CD4-positive, CD25-positive, alpha-beta regulatory T cell (primary cell): ENCODE results near the gene ADAD2. TPM values are rescaled to one million over a fixed set of nuclear protein-coding genes. Genes with fewer than 3 reads are reported as not detected.
A peak's percentile ranks its signal among the peaks of the same experiment; 100 is the strongest.
"Not testable (repeated sequence)": the region's sequence is repeated elsewhere in the genome, so short reads cannot be mapped to it uniquely, and the experiment has no call there.

Experiments
- ATAC-seq, 2 donors: fragments of 150-1000 bp; cut with Tn5 transposase; one replicate each; pipeline ENCODE4 v1.10.0; 2021; ENCODE audit warnings: low read depth in 2 of 2, moderate number of reproducible peaks in 2 of 2, moderate library complexity in 1 of 2
- DNase-seq, 3 donors: peaks; one replicate each; pipeline versions ENCODE4 v3.0.0 to v3.0.0-alpha.2; 2012 to 2022; ENCODE audit warnings: mixed read lengths in 1 of 3
- H3K27ac ChIP-seq: one replicate; pipeline ENCODE4 v1.7.0; 2013; ENCODE audit warnings: mild to moderate bottlenecking, low read length; ENCODE audit not compliant: insufficient read depth, poor library complexity, severe bottlenecking
- H3K27me3 ChIP-seq: one replicate; pipeline ENCODE4 v1.7.0; 2013; ENCODE audit warnings: low read length; ENCODE audit not compliant: control insufficient read depth, insufficient read depth
- H3K36me3 ChIP-seq: one replicate; pipeline ENCODE4 v1.7.0; 2013; ENCODE audit warnings: mild to moderate bottlenecking, low read length, moderate library complexity; ENCODE audit not compliant: control insufficient read depth, insufficient read depth
- H3K4me1 ChIP-seq: 2 replicates; pipeline ENCODE4 v1.7.0; 2013; ENCODE audit warnings: mild to moderate bottlenecking, low read length; ENCODE audit not compliant: insufficient read depth, control insufficient read depth, poor library complexity, severe bottlenecking
- H3K4me3 ChIP-seq: one replicate; pipeline ENCODE4 v1.7.0; 2013; ENCODE audit warnings: low read depth, mild to moderate bottlenecking, low read length, moderate library complexity
- H3K9me3 ChIP-seq, 2 experiments: 1 replicate in 1 of 2; 2 replicates in 1 of 2; pipeline ENCODE4 v1.7.0; 2013; ENCODE audit warnings: low read length in 2 of 2, mild to moderate bottlenecking in 1 of 2, moderate library complexity in 1 of 2; ENCODE audit not compliant: control insufficient read depth in 2 of 2
- H3K27ac Mint-ChIP-seq, 3 donors: one replicate each; pipeline ENCODE4 v1.8.0; 2020 to 2022; ENCODE audit warnings: mild to moderate bottlenecking in 3 of 3, mixed read lengths in 3 of 3, moderate library complexity in 2 of 3
- H3K27me3 Mint-ChIP-seq: one replicate; pipeline ENCODE4 v1.8.0; 2022; ENCODE audit warnings: mild to moderate bottlenecking, mixed read lengths
- H3K36me3 Mint-ChIP-seq: one replicate; pipeline ENCODE4 v1.8.0; 2020; ENCODE audit warnings: mixed read lengths
- H3K4me1 Mint-ChIP-seq, 4 donors: one replicate each; pipeline ENCODE4 v1.8.0; 2020 to 2022; ENCODE audit warnings: mixed read lengths in 4 of 4, mild to moderate bottlenecking in 1 of 4
- H3K4me3 Mint-ChIP-seq, 4 donors: one replicate each; pipeline ENCODE4 v1.8.0; 2020 to 2022; ENCODE audit warnings: mild to moderate bottlenecking in 4 of 4, mixed read lengths in 4 of 4, moderate library complexity in 3 of 4
- H3K9me3 Mint-ChIP-seq, 7 donors: one replicate each; pipeline ENCODE4 v1.8.0; 2020 to 2022; ENCODE audit warnings: mixed read lengths in 7 of 7, mild to moderate bottlenecking in 3 of 7, moderate library complexity in 2 of 7
- polyA plus RNA-seq, 4 donors: library from polyadenylated mRNA; unstranded; fragments of 300-500 nt; fragmentation: Illumina TruSeq; gene quantifications; one replicate each; pipeline ENCODE4 v1.2.3, GENCODE V29; 2021
- total RNA-seq: library from RNA; stranded (reverse); gene quantifications from one replicate; pipeline ENCODE4 v1.2.3, GENCODE V29; 2022

The ADAD2 gene
- total and polyA plus RNA-seq, 5 donors from 2014 or later = 0.07 to 0.40 (median 0.25) TPM; not detected in 2

DNA sequence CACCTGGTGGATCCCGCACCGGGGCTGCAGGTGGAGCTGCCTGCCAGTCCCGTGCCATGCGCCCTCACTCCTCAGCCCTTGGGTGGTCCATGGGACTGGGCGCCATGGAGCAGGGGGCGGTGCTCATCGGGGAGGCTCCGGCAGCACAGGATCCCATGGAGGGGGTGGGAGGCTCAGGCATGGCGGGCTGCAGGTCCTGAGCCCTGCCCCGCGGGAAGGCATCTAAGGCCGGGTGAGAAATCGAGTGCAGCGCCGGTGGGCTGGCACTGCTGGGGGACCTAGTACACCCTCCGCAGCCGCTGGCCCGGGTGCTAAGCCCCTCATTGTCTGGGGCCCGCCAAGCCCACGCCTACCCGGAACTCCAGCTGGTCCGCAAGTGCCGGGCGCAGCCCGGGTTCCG is 13.6 kb downstream of the ADAD2 start:
- not testable (repeated sequence) for ATAC-seq, H3K9me3 ChIP-seq, DNase-seq, H3K36me3 ChIP-seq, H3K4me1 Mint-ChIP-seq, H3K27me3 ChIP-seq, H3K4me1 ChIP-seq, H3K4me3 ChIP-seq, H3K27ac Mint-ChIP-seq, H3K27ac ChIP-seq, H3K36me3 Mint-ChIP-seq, H3K27me3 Mint-ChIP-seq, H3K4me3 Mint-ChIP-seq, H3K9me3 Mint-ChIP-seq

DNA sequence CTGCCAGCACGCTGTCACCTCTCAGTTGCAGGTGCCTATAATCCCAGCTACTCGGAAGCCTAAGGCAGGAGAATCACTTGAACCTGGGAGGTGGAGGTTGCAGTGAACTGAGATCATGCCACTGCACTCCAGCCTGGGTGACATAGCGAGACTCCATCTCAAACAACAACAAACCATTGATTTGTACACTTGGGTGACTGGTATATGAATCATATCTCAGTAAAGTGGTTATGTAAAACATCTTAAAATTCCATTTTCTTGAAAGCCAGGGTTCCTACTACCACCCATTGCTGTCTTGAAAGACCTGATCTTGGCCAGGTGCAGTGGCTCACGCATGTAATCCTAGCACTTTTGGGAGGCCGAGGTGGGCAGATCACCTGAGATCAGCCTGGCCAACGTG is 14.2 kb downstream of the ADAD2 start:
- ATAC-seq, H3K4me1 Mint-ChIP-seq, H3K4me3 ChIP-seq, H3K4me1 ChIP-seq, H3K27ac ChIP-seq, H3K27ac Mint-ChIP-seq, H3K27me3 ChIP-seq, H3K36me3 ChIP-seq, DNase-seq, H3K4me3 Mint-ChIP-seq, H3K27me3 Mint-ChIP-seq, H3K9me3 Mint-ChIP-seq, H3K36me3 Mint-ChIP-seq, H3K9me3 ChIP-seq: not testable (repeated sequence)

DNA sequence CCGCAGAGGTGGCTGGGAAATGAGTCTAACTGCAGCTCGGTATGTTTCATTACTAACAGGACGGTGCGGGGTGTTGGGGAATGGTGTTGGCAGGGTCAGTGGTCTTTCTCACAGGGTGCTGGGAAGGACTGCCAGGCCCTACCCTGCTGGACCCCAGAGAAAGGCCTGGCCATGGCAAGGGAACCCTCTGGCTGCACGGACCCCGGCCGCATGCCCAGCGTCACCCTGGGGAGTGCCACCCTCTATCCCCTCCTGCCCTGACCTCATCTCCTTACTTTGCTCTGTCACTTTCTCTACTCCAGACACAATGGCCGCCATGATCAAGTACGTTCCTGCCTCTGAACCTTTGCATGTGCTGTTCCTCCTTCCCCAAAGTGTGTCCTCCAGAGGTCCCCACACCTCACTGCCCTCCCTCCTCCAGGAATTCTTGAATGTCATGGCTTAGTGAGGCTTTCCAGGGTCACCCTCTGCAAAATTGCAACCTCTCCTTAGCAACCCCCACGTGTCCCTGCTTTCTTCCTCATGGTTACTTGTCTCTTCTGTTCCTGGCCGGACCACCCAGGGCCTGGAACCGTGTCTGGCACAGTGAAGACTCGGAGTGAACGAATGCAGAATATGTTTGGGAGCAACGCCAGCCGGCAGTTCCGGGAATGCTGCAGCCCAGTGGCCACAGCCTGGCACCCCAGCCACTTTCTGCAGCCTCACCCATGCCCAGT is 15.2 kb downstream of the ADAD2 start:
- Mint-ChIP-seq H3K36me3 (no peaks in the 10 kb centered on the region), H3K4me3 (no peak overlapping the region), H3K27ac (peak overlapping the region in 1 of 3 donors; percentile 44), H3K4me1 (no peaks in the 10 kb centered on the region), H3K27me3 (no peaks in the 10 kb centered on the region), H3K9me3 (no peaks in the 10 kb centered on the region)
- no peaks in the 10 kb centered on the region for H3K4me1 ChIP-seq
- no peaks in the 10 kb centered on the region for H3K9me3 ChIP-seq
- H3K27ac ChIP-seq = no peak overlapping the region
- H3K4me3 ChIP-seq = no peak overlapping the region
- no peaks in the 10 kb centered on the region for H3K36me3 ChIP-seq
- no peaks in the 10 kb centered on the region for H3K27me3 ChIP-seq
- DNase-seq (no peak), ATAC-seq (no peak)

DNA sequence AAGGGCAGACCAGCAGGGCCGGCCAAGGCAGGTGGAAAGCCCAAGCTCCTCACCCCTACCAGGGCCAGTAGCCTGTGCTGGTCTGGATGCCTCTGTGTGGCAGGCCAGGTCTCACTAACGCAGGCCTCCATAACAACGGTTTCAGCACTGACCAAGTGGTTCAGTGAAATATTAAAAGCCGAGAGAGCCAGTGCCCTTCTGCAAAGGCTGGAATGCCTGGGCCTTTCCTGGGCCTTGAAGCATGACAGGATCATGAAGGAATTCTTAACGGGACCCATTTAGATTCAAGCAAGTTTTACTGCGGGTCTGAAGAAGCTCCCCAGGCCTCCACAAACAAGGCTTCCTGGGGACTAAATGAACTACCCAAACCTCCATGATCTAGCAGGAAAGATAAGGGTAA is 16.3 kb downstream of the ADAD2 start:
- DNase-seq = no peak

DNA sequence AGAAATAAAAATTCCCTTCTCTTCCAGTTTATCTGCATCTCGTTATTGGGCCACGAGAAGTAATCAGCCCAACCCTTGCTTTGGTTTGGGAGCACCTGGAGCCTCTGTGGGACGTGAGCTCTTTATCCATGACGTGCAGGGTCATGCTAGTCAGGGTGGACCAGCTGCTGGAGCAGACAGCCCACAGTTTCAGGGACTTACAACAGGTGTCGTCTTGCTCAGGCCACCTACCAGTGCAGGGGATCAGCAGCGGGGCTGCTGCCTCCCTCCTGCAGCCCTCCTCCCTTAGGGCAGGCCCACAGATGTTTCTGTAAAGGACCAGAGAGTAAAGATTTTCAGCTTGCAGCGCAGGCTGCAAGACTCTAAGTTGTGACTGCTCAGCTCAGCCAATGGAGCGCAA is 16.9 kb downstream of the ADAD2 start:
- H3K4me1 ChIP-seq = no peaks in the 10 kb centered on the region
- ATAC-seq (no peak), DNase-seq (no peak)
- H3K9me3 Mint-ChIP-seq = no peaks in the 10 kb centered on the region
- H3K4me3 ChIP-seq = no peak overlapping the region
- no peaks in the 10 kb centered on the region for H3K36me3 ChIP-seq
- H3K4me3 Mint-ChIP-seq = no peak overlapping the region
- H3K27ac Mint-ChIP-seq = no peak overlapping the region
- no peaks in the 10 kb centered on the region for H3K27me3 Mint-ChIP-seq
- no peaks in the 10 kb centered on the region for H3K36me3 Mint-ChIP-seq
- no peak overlapping the region for H3K27ac ChIP-seq
- H3K9me3 ChIP-seq = no peaks in the 10 kb centered on the region
- H3K4me1 Mint-ChIP-seq = no peaks in the 10 kb centered on the region
- H3K27me3 ChIP-seq = no peaks in the 10 kb centered on the region

More for the DNA sequence above, 16.3 kb downstream of the ADAD2 start:
- Mint-ChIP-seq H3K4me3 (no peak overlapping the region), H3K27me3 (no peaks in the 10 kb centered on the region), H3K27ac (no peak overlapping the region), H3K36me3 (no peaks in the 10 kb centered on the region), H3K9me3 (no peaks in the 10 kb centered on the region), H3K4me1 (no peaks in the 10 kb centered on the region)
- Histone ChIP-seq H3K4me3 (no peak overlapping the region), H3K27me3 (no peaks in the 10 kb centered on the region), H3K4me1 (no peaks in the 10 kb centered on the region), H3K27ac (no peak overlapping the region), H3K36me3 (no peaks in the 10 kb centered on the region), H3K9me3 (no peaks in the 10 kb centered on the region)
- ATAC-seq = no peak

DNA sequence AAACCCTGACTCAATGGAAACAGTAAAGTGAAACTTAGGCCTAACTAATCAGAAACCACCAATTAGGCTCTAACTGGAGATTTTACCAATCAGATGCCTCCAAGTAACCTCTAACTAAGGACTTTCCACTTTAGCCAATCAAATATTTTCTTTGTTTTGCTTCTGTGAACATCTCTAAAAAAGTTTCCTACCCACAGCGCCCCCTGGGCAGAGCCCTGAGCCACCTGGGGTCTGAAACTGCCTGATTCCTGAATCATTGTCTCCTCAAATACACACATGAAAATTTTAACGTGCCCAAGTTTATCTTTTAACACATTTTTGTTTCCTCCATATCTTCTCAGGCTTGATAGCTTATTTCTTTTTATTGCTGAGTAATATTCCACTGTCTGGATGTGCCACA is 19.0 kb downstream of the ADAD2 start:
- no peak overlapping the region for H3K27ac Mint-ChIP-seq
- ATAC-seq = no peak
- Histone ChIP-seq H3K4me3 (no peak overlapping the region), H3K27me3 (no peaks in the 10 kb centered on the region), H3K36me3 (no peaks in the 10 kb centered on the region), H3K27ac (no peak overlapping the region), H3K9me3 (no peaks in the 10 kb centered on the region), H3K4me1 (no peaks in the 10 kb centered on the region)
- no peak overlapping the region for H3K4me3 Mint-ChIP-seq
- no peak for DNase-seq
- H3K4me1 Mint-ChIP-seq = no peaks in the 10 kb centered on the region
- H3K36me3 Mint-ChIP-seq = no peaks in the 10 kb centered on the region
- no peaks in the 10 kb centered on the region for H3K9me3 Mint-ChIP-seq
- H3K27me3 Mint-ChIP-seq = no peaks in the 10 kb centered on the region

DNA sequence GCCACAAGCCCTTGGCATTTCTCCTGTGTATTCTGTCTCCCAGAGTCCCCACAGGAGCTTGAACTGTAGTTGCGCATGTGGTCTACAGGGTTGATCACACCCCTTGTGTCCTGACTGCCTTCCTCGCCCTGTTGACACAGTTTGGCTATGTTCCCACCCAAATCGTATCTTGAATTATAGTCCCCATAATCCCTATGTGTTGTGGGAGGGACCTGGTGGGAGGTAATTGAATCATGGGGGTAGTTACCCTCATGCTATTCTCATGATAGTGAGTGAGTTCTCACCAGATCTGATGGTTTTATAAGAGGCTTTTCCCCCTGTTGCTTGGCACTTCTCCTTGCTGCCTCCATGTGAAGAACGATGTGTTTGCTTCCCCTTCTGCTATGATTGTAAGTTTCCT is 21.2 kb downstream of the ADAD2 start:
- Mint-ChIP-seq H3K27me3 (no peaks in the 10 kb centered on the region), H3K9me3 (no peaks in the 10 kb centered on the region), H3K36me3 (no peaks in the 10 kb centered on the region), H3K4me1 (no peaks in the 10 kb centered on the region), H3K27ac (no peak overlapping the region), H3K4me3 (no peak overlapping the region)
- peaks cover 2% of the 10 kb centered on the region for H3K27me3 ChIP-seq
- DNase-seq (no peak), ATAC-seq (no peak)
- H3K4me1 ChIP-seq = no peaks in the 10 kb centered on the region
- no peak overlapping the region for H3K27ac ChIP-seq
- no peaks in the 10 kb centered on the region for H3K9me3 ChIP-seq
- no peak overlapping the region for H3K4me3 ChIP-seq
- no peaks in the 10 kb centered on the region for H3K36me3 ChIP-seq

DNA sequence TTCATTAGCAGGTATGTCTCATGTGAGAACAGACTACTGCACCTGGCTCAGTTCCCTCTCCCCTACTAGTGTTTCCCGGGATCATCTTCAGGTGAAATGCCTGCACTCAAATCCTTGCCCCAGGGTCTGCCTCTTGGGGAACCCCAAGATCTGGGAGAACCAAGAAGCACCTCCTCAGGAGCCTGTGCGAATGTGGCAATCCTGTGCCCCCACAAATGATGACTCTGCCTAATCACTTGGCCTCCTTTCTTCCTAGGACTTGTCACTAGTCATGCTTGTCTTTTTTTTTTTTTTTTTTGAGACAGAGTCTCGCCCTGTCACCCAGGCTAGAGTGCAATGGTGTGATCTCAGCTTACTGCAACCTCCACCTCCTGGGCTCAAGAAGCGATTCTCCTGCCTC is 21.7 kb downstream of the ADAD2 start:
- ATAC-seq = no peak
- Histone ChIP-seq H3K4me1 (no peaks in the 10 kb centered on the region), H3K9me3 (no peaks in the 10 kb centered on the region), H3K36me3 (no peaks in the 10 kb centered on the region), H3K27ac (no peak overlapping the region), H3K27me3 (peaks cover 2% of the 10 kb centered on the region), H3K4me3 (no peak overlapping the region)
- no peak overlapping the region for H3K27ac Mint-ChIP-seq
- no peak overlapping the region for H3K4me3 Mint-ChIP-seq
- H3K36me3 Mint-ChIP-seq = no peaks in the 10 kb centered on the region
- H3K9me3 Mint-ChIP-seq = no peaks in the 10 kb centered on the region
- H3K4me1 Mint-ChIP-seq = no peaks in the 10 kb centered on the region
- no peak for DNase-seq
- H3K27me3 Mint-ChIP-seq = no peaks in the 10 kb centered on the region
